A549 (cell line): ENCODE measurements around the gene IGSF5. TPM values are rescaled to one million over a fixed set of nuclear protein-coding genes. Genes with fewer than 3 reads are reported as not detected.

Experiments
- ATAC-seq, 2 experiments: fragments of 200-7000 bp in 1 of 2; fragments of >200 bp in 1 of 2; cut with Nextera tagmentation in 1 of 2; cut with Tn5 transposase in 1 of 2; 3 replicates each; pipeline versions ENCODE4 v1.8.0 to v1.9.1; 2018 to 2020; ENCODE audit warnings: mild to moderate bottlenecking in 1 of 2, moderate library complexity in 1 of 2
- CTCF ChIA-PET: fragments of 300-600 bp; sonication (Branson Sonifier 250); formaldehyde crosslinking; extraction: SDS; loops from one replicate; lab custom pipeline; 2021; ENCODE audit warnings: antibody characterized with exemption, inconsistent platforms; lab: Yijun Ruan, JAX
- POLR2A ChIA-PET: fragments of 350-600 bp; formaldehyde crosslinking; extraction: SDS; loops from one replicate; lab custom pipeline; 2021; ENCODE audit warnings: antibody characterized with exemption, inconsistent platforms; lab: Yijun Ruan, JAX
- DNase-seq, 2 experiments: peaks; one replicate each; pipeline versions ENCODE4 v3.0.0 to v3.0.0-alpha.2; 2011 to 2016; ENCODE audit warnings: low read depth in 1 of 2, low spot score in 1 of 2
- FAIRE-seq: peaks from 2 replicates; lab custom pipeline; 2011; peaks lifted over from hg19 to GRCh38; lab: Jason Lieb, UNC
- H3K27ac ChIP-seq, 2 experiments: fragments of >200 bp; sonication (Bioruptor Twin); formaldehyde crosslinking; 3 replicates each; pipeline ENCODE4 v1.5.1; 2016 to 2017
- H3K4me1 ChIP-seq: fragments of >200 bp; sonication (Bioruptor Twin); formaldehyde crosslinking; 3 replicates; pipeline ENCODE4 v1.6.1; 2016
- H3K4me2 ChIP-seq: fragments of >200 bp; sonication (Bioruptor Twin); formaldehyde crosslinking; 3 replicates; pipeline ENCODE4 v1.6.1; 2016
- H3K4me3 ChIP-seq: fragments of >200 bp; sonication (Bioruptor Twin); formaldehyde crosslinking; 3 replicates; pipeline ENCODE4 v1.5.1; 2016
- H3K9me3 ChIP-seq: fragments of >200 bp; sonication (Bioruptor Twin); formaldehyde crosslinking; 3 replicates; pipeline ENCODE4 v1.6.1; 2016
- ATOH8 ChIP-seq: fragments of 250-450 bp; sonication (Bioruptor Pico); IDR thresholded peaks from 2 replicates; pipeline ENCODE4 v1.5.0; 2020; ENCODE audit warnings: low read depth, mild to moderate bottlenecking, moderate library complexity
- CBX2 ChIP-seq: fragments of 200-600 bp; sonication (generic); IDR thresholded peaks from 2 replicates; pipeline ENCODE4 v1.6.1; 2016; ENCODE audit warnings: low read depth, mild to moderate bottlenecking, borderline replicate concordance
- CBX8 ChIP-seq: fragments of 200-600 bp; sonication (generic); IDR thresholded peaks from 2 replicates; pipeline ENCODE4 v1.6.1; 2016
- CHD2 ChIP-seq: fragments of 150-350 bp; IDR thresholded peaks from 2 replicates; pipeline ENCODE4 v1.6.1; 2014; ENCODE audit warnings: low read length; ENCODE audit not compliant: partially characterized antibody
- CHD4 ChIP-seq: fragments of 200-600 bp; sonication (generic); IDR thresholded peaks from 2 replicates; pipeline ENCODE4 v1.6.1; 2016; ENCODE audit warnings: antibody characterized with exemption, mild to moderate bottlenecking, borderline replicate concordance
- E2F6 ChIP-seq: IDR thresholded peaks from 2 replicates; pipeline ENCODE4 v1.6.1; 2012; ENCODE audit warnings: low read depth, borderline replicate concordance
- EHF ChIP-seq: fragments of 250-450 bp; sonication (Bioruptor Pico); IDR thresholded peaks from 2 replicates; pipeline ENCODE4 v1.5.0; 2020; ENCODE audit warnings: mild to moderate bottlenecking
- FOSB ChIP-seq: fragments of 250-450 bp; sonication (Bioruptor Pico); IDR thresholded peaks from 2 replicates; pipeline ENCODE4 v1.5.0; 2020; ENCODE audit warnings: mild to moderate bottlenecking, moderate library complexity
- HES2 ChIP-seq: fragments of >200 bp; sonication (Bioruptor Twin); formaldehyde crosslinking; IDR thresholded peaks from 2 replicates; pipeline ENCODE4 v1.6.1; 2016
- HOXA7 ChIP-seq: fragments of 250-450 bp; sonication (Bioruptor Pico); IDR thresholded peaks from 2 replicates; pipeline ENCODE4 v1.5.0; 2020; ENCODE audit warnings: mild to moderate bottlenecking, moderate library complexity
- HOXB5 ChIP-seq: fragments of 250-450 bp; sonication (Bioruptor Pico); IDR thresholded peaks from 2 replicates; pipeline ENCODE4 v1.5.0; 2020; ENCODE audit warnings: mild to moderate bottlenecking, moderate library complexity
- JUN ChIP-seq, 2 experiments: fragments of >200 bp; sonication (Bioruptor Twin); formaldehyde crosslinking; IDR thresholded peaks; 2 replicates in 1 of 2; 3 replicates in 1 of 2; pipeline ENCODE4 v1.6.1; 2016 to 2017
- MAX ChIP-seq: IDR thresholded peaks from 2 replicates; pipeline ENCODE4 v1.6.1; 2012
- NR3C1 ChIP-seq: fragments of >200 bp; sonication (Bioruptor Twin); formaldehyde crosslinking; IDR thresholded peaks from 3 replicates; pipeline ENCODE4 v1.6.1; 2017
- PHF8 ChIP-seq: fragments of 200-600 bp; sonication (generic); IDR thresholded peaks from 2 replicates; pipeline ENCODE4 v1.6.1; 2016; ENCODE audit warnings: low read depth, mild to moderate bottlenecking, antibody characterized with exemption, moderate library complexity, borderline replicate concordance
- POLR2AphosphoS2 ChIP-seq: conservative IDR thresholded peaks from 2 replicates; pipeline ENCODE4 v1.6.1; 2012; ENCODE audit warnings: low read length, improper control_type of control experiment, inconsistent platforms
- RCOR1 ChIP-seq: fragments of 150-350 bp; IDR thresholded peaks from 2 replicates; pipeline ENCODE4 v1.6.1; 2014; ENCODE audit warnings: antibody characterized with exemption, low read length, low read depth
- REST ChIP-seq: fragments of 200-600 bp; sonication (generic); IDR thresholded peaks from 2 replicates; pipeline ENCODE4 v1.6.1; 2016; ENCODE audit warnings: antibody characterized with exemption, mild to moderate bottlenecking, moderate library complexity
- RNF2 ChIP-seq: fragments of 200-600 bp; sonication (generic); IDR thresholded peaks from 2 replicates; pipeline ENCODE4 v1.6.1; 2016; ENCODE audit warnings: low read depth, mild to moderate bottlenecking, antibody characterized with exemption, moderate library complexity, borderline replicate concordance
- SREBF2 ChIP-seq: fragments of 450-650 bp; IDR thresholded peaks from 2 replicates; pipeline ENCODE4 v1.6.1; 2014; ENCODE audit warnings: mild to moderate bottlenecking, moderate library complexity
- TFCP2L1 ChIP-seq: fragments of 250-450 bp; sonication (Bioruptor Pico); IDR thresholded peaks from 2 replicates; pipeline ENCODE4 v1.5.0; 2021; ENCODE audit warnings: mild to moderate bottlenecking
- TP53 ChIP-seq: fragments of 250-450 bp; sonication (Bioruptor Pico); IDR thresholded peaks from 2 replicates; pipeline ENCODE4 v1.5.0; 2021; ENCODE audit warnings: mild to moderate bottlenecking, moderate library complexity
- USF2 ChIP-seq: fragments of 450-650 bp; IDR thresholded peaks from 2 replicates; pipeline ENCODE4 v1.6.1; 2014; ENCODE audit warnings: antibody characterized with exemption
- ZC3H11A ChIP-seq: fragments of 450-650 bp; IDR thresholded peaks from 2 replicates; pipeline ENCODE4 v1.6.1; 2014; ENCODE audit warnings: antibody characterized with exemption, mild to moderate bottlenecking
- WGBS: methylation state at CpG from one replicate; pipeline ENCODE4 v1.1.6; 2017; ENCODE audit errors: missing lambda C conversion rate; 5-methylcytosine and 5-hydroxymethylcytosine counted together
- polyA plus RNA-seq, 4 experiments: library from polyadenylated mRNA; depleted of rRNA in 3 of 4; stranded (reverse); fragments of >200 nt; fragmentation: RNase III in 1 of 4; extraction: RNeasy Plus Mini Kit Qiagen cat#74134 plus additional on column Dnase treatment in 1 of 4; gene quantifications; 2 replicates in 3 of 4; 3 replicates in 1 of 4; pipeline ENCODE4 v1.2.3, GENCODE V29; 2011 to 2017

IGSF5 gene
- polyA plus RNA-seq, 2 of the 4 experiments (the other 2 are of a cell fraction) = not detected

- Histone ChIP-seq H3K27ac (no peak overlapping the region), H3K9me3 (no peaks in the 10 kb centered on the region; the same call in 2 of the 3 replicates), H3K4me2 (no peak overlapping the region), H3K4me1 (no peaks in the 10 kb centered on the region), H3K4me3 (no peak overlapping the region)
- FAIRE-seq (no peak), DNase-seq (no peak), ATAC-seq (no peak)
- CTCF ChIA-PET = interaction anchor here (2.8 kb wide), 1 partner anchor 209 kb away, joined by 12 read pairs; no protein-coding TSS in a partner anchor
- TF ChIP-seq MAX (no peak), E2F6 (no peak), PHF8 (no peak), CHD2 (no peak), HOXB5 (CRISPR knock-in tag) (no peak)
- WGBS = 29% methylated on average over 10 of the region's 15 CpGs
- POLR2A ChIA-PET = no interaction called here
Measured at GRCh38 chr21:39727401-39728120, 17.4 kb upstream of the IGSF5 start.

GRCh38 chr21:39728341-39728740 is 16.6 kb upstream of the IGSF5 start:
- ChIA-PET POLR2A (no interaction called here), CTCF (interaction anchor here (2.8 kb wide), 1 partner anchor 210 kb away, joined by 12 read pairs; no protein-coding TSS in a partner anchor)
- no peak overlapping the region for H3K4me3 ChIP-seq
- FAIRE-seq = no peak
- no peaks in the 10 kb centered on the region; the same call in 2 of the 3 replicates for H3K9me3 ChIP-seq
- no peak overlapping the region for H3K4me2 ChIP-seq
- H3K4me1 ChIP-seq = no peaks in the 10 kb centered on the region
- no peak for DNase-seq
- WGBS = 65% methylated on average over 6 of the region's 6 CpGs
- H3K27ac ChIP-seq = no peak overlapping the region
- ATAC-seq = no peak
- no peak for TF ChIP-seq E2F6
- no peak for TF ChIP-seq FOSB (CRISPR knock-in tag)
- TF ChIP-seq CBX8 = no peak
- TF ChIP-seq MAX = no peak
- TF ChIP-seq TFCP2L1 (CRISPR knock-in tag) = no peak
- TF ChIP-seq RNF2 = no peak
- TF ChIP-seq REST = no peak

GRCh38 chr21:39730418-39731157 is 14.4 kb upstream of the IGSF5 start:
- ChIA-PET CTCF (no interaction called here), POLR2A (no interaction called here)
- no peak overlapping the region for H3K27ac ChIP-seq
- no peak for ATAC-seq
- no peaks in the 10 kb centered on the region; the same call in 2 of the 3 replicates for H3K9me3 ChIP-seq
- H3K4me2 ChIP-seq = no peak overlapping the region
- no peak for FAIRE-seq
- DNase-seq = no peak
- H3K4me3 ChIP-seq = no peak overlapping the region
- 50% methylated on average over 13 of the region's 13 CpGs for WGBS
- no peaks in the 10 kb centered on the region for H3K4me1 ChIP-seq
- TF ChIP-seq TP53 (no peak), JUN (IDR thresholded peaks at IDR 0.05) (no peak), POLR2AphosphoS2 (no peak), ATOH8 (CRISPR knock-in tag) (no peak), CHD4 (no peak), NR3C1 (no peak), HOXB5 (CRISPR knock-in tag) (no peak), USF2 (no peak), CBX2 (no peak), EHF (no peak), HOXA7 (CRISPR knock-in tag) (no peak), SREBF2 (no peak), RCOR1 (no peak), ZC3H11A (no peak), HES2 (no peak), RNF2 (no peak)
